H7 (cell line): ENCODE data around the gene MYMX. TPM values are rescaled to one million over a fixed set of nuclear protein-coding genes. Genes with fewer than 3 reads are reported as not detected.
"Not testable (repeated sequence)": the region's sequence is repeated elsewhere in the genome, so short reads cannot be mapped to it uniquely, and the experiment has no call there.

Experiments used
- DNase-seq: peaks from one replicate; pipeline ENCODE4 v3.0.0; 2012
- H3K27me3 ChIP-seq: 2 replicates; pipeline ENCODE4 v1.6.0; 2011; ENCODE audit warnings: mild to moderate bottlenecking, low read length; ENCODE audit not compliant: control insufficient read depth, insufficient read depth
- H3K36me3 ChIP-seq: replicated peaks from 2 replicates; pipeline ENCODE4 v1.5.1; 2011; ENCODE audit warnings: low read length; ENCODE audit not compliant: control insufficient read depth, insufficient read depth
- H3K4me3 ChIP-seq: 2 replicates; pipeline ENCODE4 v1.5.1; 2011; ENCODE audit warnings: low read depth, mild to moderate bottlenecking, control low read depth, low read length, moderate library complexity; ENCODE audit not compliant: insufficient read depth
- total RNA-seq: library from RNA; depleted of rRNA; stranded (reverse); fragments of >200 nt; shearing (Covaris generic); gene quantifications from 2 replicates; pipeline ENCODE4 v1.2.3, GENCODE V29; 2014

MYMX gene
- total RNA-seq, 1 experiment from 2014 or later, result 6.0 TPM

GRCh38 chr6:44229376-44230033 is 12.8 kb downstream of the MYMX start:
- Histone ChIP-seq H3K4me3 (no peak overlapping the region), H3K27me3 (no peaks in the 10 kb centered on the region), H3K36me3 (peaks cover 36% of the 10 kb centered on the region)
- DNase-seq, result peak; percentile 22

GRCh38 chr6:44230034-44230675 is 13.4 kb downstream of the MYMX start:
- Histone ChIP-seq H3K4me3 (no peak overlapping the region), H3K36me3 (peaks cover 36% of the 10 kb centered on the region), H3K27me3 (no peaks in the 10 kb centered on the region)
- peak; percentile 21 for DNase-seq

GRCh38 chr6:44231426-44231825 is 14.7 kb downstream of the MYMX start:
- peaks cover 36% of the 10 kb centered on the region for H3K36me3 ChIP-seq
- H3K27me3 ChIP-seq, H3K4me3 ChIP-seq: not testable (repeated sequence)
- peak; percentile 8 for DNase-seq

- peak; percentile 36 for DNase-seq
- no peaks in the 10 kb centered on the region for H3K27me3 ChIP-seq
- H3K36me3 ChIP-seq, result peaks cover 36% of the 10 kb centered on the region
- no peak overlapping the region for H3K4me3 ChIP-seq
Measured at GRCh38 chr6:44232676-44233566, 16.2 kb downstream of the MYMX start.

- Histone ChIP-seq H3K4me3 (no peak overlapping the region), H3K27me3 (no peaks in the 10 kb centered on the region), H3K36me3 (peaks cover 34% of the 10 kb centered on the region)
- peak; percentile 23 for DNase-seq
Measured at GRCh38 chr6:44233567-44234100, 16.9 kb downstream of the MYMX start.

- peak; percentile 88 for DNase-seq
- H3K27me3 ChIP-seq, result no peaks in the 10 kb centered on the region; the same call in 1 of the 2 replicates
- no peak overlapping the region for H3K4me3 ChIP-seq
- peaks cover 31% of the 10 kb centered on the region for H3K36me3 ChIP-seq
Measured at GRCh38 chr6:44234101-44235025, 17.6 kb downstream of the MYMX start.

GRCh38 chr6:44235269-44235668 is 18.5 kb downstream of the MYMX start:
- no peak for DNase-seq
- Histone ChIP-seq H3K27me3 (no peaks in the 10 kb centered on the region; the same call in 1 of the 2 replicates), H3K36me3 (peaks cover 23% of the 10 kb centered on the region), H3K4me3 (no peak overlapping the region)

GRCh38 chr6:44235891-44236516 is 19.3 kb downstream of the MYMX start:
- DNase-seq, result no peak
- no peak overlapping the region for H3K4me3 ChIP-seq
- H3K27me3 ChIP-seq, result no peaks in the 10 kb centered on the region; the same call in 1 of the 2 replicates
- peaks cover 20% of the 10 kb centered on the region for H3K36me3 ChIP-seq

GRCh38 chr6:44237021-44237812 is 20.5 kb downstream of the MYMX start:
- H3K36me3 ChIP-seq, result peaks cover 12% of the 10 kb centered on the region
- peak overlapping the region; percentile 56 for H3K4me3 ChIP-seq
- peak; percentile 89 for DNase-seq
- H3K27me3 ChIP-seq, result no peaks in the 10 kb centered on the region; the same call in 1 of the 2 replicates

GRCh38 chr6:44237813-44238433 is 21.2 kb downstream of the MYMX start:
- H3K27me3 ChIP-seq, result no peaks in the 10 kb centered on the region; the same call in 1 of the 2 replicates
- peak overlapping the region; percentile 56 for H3K4me3 ChIP-seq
- DNase-seq, result peak; percentile 96
- H3K36me3 ChIP-seq, result peaks cover 7% of the 10 kb centered on the region

- no peak for DNase-seq
- Histone ChIP-seq H3K36me3 (no peaks in the 10 kb centered on the region; the same call in 1 of the 2 replicates), H3K4me3 (no peak overlapping the region), H3K27me3 (no peaks in the 10 kb centered on the region; the same call in 1 of the 2 replicates)
Measured at GRCh38 chr6:44238687-44239350, 22.1 kb downstream of the MYMX start.

- no peak overlapping the region for H3K4me3 ChIP-seq
- no peaks in the 10 kb centered on the region; the same call in 1 of the 2 replicates for H3K27me3 ChIP-seq
- H3K36me3 ChIP-seq, result no peaks in the 10 kb centered on the region
- no peak for DNase-seq
Measured at GRCh38 chr6:44243345-44243744, 26.6 kb downstream of the MYMX start.
